ENCODE measurements around the gene TIMP1.
A peak's percentile ranks its signal among the peaks of the same experiment; 100 is the strongest.

Gene TIMP1

GRCh38 chrX:47586043-47586787, 4.0 kb downstream of the TIMP1 start (continued):
- TF ChIP-seq ZNF510 (tag by site-specific recombination; IDR thresholded peaks at IDR 0.05; ENCODE audit: insufficient replicate concordance): no peak
- no peak for TF ChIP-seq MEIS1 (CRISPR knock-in tag; IDR thresholded peaks at IDR 0.05; ENCODE audit: borderline replicate concordance)
- TF ChIP-seq ZNF16 (tag by site-specific recombination; IDR thresholded peaks at IDR 0.05; ENCODE audit: low read depth): no peak
- no peak for TF ChIP-seq ZNF292 (tag by site-specific recombination; IDR thresholded peaks at IDR 0.05; ENCODE audit: borderline replicate concordance, low read depth)
- no peak for TF ChIP-seq ZSCAN23 (tag by site-specific recombination; IDR thresholded peaks at IDR 0.05)

- CTCF ChIA-PET: no interaction called here
- Histone ChIP-seq H3K4me3 (ENCODE audit: low read depth, low read length) (no peak overlapping the region), H3K27ac (ENCODE audit: extremely low read depth, low read depth, low read length) (no peak overlapping the region), H3K4me1 (ENCODE audit: control insufficient read depth, insufficient read depth, low read length) (no peaks in the 10 kb centered on the region; the same call in 1 of the 2 replicates), H3K36me3 (ENCODE audit: control insufficient read depth in 2 of 2, insufficient read depth in 1 of 2, low read length in 2 of 2) (peaks cover 0 to 33% of the 10 kb centered on the region in 2 experiments; a peak in 1 of 3 replicates), H3K9me3 (ENCODE audit: control insufficient read depth, insufficient read depth, low read depth, low read length) (no peaks in the 10 kb centered on the region)
- no peak for TF ChIP-seq OSR2 (tag by site-specific recombination; IDR thresholded peaks at IDR 0.05)
- no peak for TF ChIP-seq ZNF157 (tag by site-specific recombination; IDR thresholded peaks at IDR 0.05)
- no peak for TF ChIP-seq ZNF664 (tag by site-specific recombination; IDR thresholded peaks at IDR 0.05)
- POLR2A ChIA-PET: no interaction called here
Measured at GRCh38 chrX:47587091-47587891, 5.1 kb downstream of the TIMP1 start.

GRCh38 chrX:47587906-47588735, 5.9 kb downstream of the TIMP1 start:
- Histone ChIP-seq H3K36me3 (ENCODE audit: control insufficient read depth in 2 of 2, insufficient read depth in 1 of 2, low read length in 2 of 2) (peaks cover 0 to 33% of the 10 kb centered on the region in 2 experiments; a peak in 1 of 3 replicates), H3K9me3 (ENCODE audit: control insufficient read depth, insufficient read depth, low read depth, low read length) (no peaks in the 10 kb centered on the region), H3K4me1 (ENCODE audit: control insufficient read depth, insufficient read depth, low read length) (no peaks in the 10 kb centered on the region; the same call in 1 of the 2 replicates), H3K27ac (ENCODE audit: extremely low read depth, low read depth, low read length) (no peak overlapping the region), H3K4me3 (ENCODE audit: low read depth, low read length) (no peak overlapping the region)
- POLR2A ChIA-PET: interaction anchor here (0.5 kb wide), 1 partner anchor 400 kb away, joined by 3 read pairs; no protein-coding TSS in a partner anchor
- TF ChIP-seq ZNF394 (tag by site-specific recombination; IDR thresholded peaks at IDR 0.05; ENCODE audit: borderline replicate concordance): peak; percentile 28; the same call in 1 of the 2 replicates
- TF ChIP-seq ZNF18 (tag by site-specific recombination; IDR thresholded peaks at IDR 0.05): no peak
- TF ChIP-seq ZNF214 (tag by site-specific recombination; IDR thresholded peaks at IDR 0.05; ENCODE audit: borderline replicate concordance): no peak
- CTCF ChIA-PET: interaction anchor here (0.6 kb wide), 1 partner anchor 1070 kb away, joined by 3 read pairs; no protein-coding TSS in a partner anchor

GRCh38 chrX:47590984-47591383, 8.7 kb downstream of the TIMP1 start:
- no peaks in the 10 kb centered on the region for H3K9me3 ChIP-seq (ENCODE audit: control insufficient read depth, insufficient read depth, low read depth, low read length)
- peaks cover 0 to 7% of the 10 kb centered on the region in 2 experiments; a peak in 1 of 3 replicates for H3K36me3 ChIP-seq (ENCODE audit: control insufficient read depth in 2 of 2, insufficient read depth in 1 of 2, low read length in 2 of 2)
- ChIA-PET POLR2A (interaction anchor here (1.5 kb wide), 1 partner anchor 9 kb away, joined by 3 read pairs; the partner anchor contains the start of gene TIMP1), CTCF (interaction anchor here (0.6 kb wide), 1 partner anchor 10 kb away, joined by 4 read pairs; no protein-coding TSS in a partner anchor)
- no peaks in the 10 kb centered on the region for H3K4me1 ChIP-seq (ENCODE audit: control insufficient read depth, insufficient read depth, low read length)
- no peak overlapping the region for H3K27ac ChIP-seq (ENCODE audit: extremely low read depth, low read depth, low read length)
- H3K4me3 ChIP-seq (ENCODE audit: low read depth, low read length): no peak overlapping the region
- no peak for TF ChIP-seq ZNF510 (tag by site-specific recombination; IDR thresholded peaks at IDR 0.05; ENCODE audit: insufficient replicate concordance)
- TF ChIP-seq ZNF560 (tag by site-specific recombination; IDR thresholded peaks at IDR 0.05; ENCODE audit: borderline replicate concordance): no peak
- TF ChIP-seq ZNF169 (tag by site-specific recombination; IDR thresholded peaks at IDR 0.05): no peak
- no peak for TF ChIP-seq ZNF211 (tag by site-specific recombination; IDR thresholded peaks at IDR 0.05; ENCODE audit: low read depth)
- TF ChIP-seq ZNF530 (tag by site-specific recombination; IDR thresholded peaks at IDR 0.05; ENCODE audit: low read depth): no peak
- TF ChIP-seq ZNF280D (tag by site-specific recombination; IDR thresholded peaks at IDR 0.05): no peak
- TF ChIP-seq ZNF10 (tag by site-specific recombination; IDR thresholded peaks at IDR 0.05): no peak
- TF ChIP-seq HOXD13 (CRISPR knock-in tag; IDR thresholded peaks at IDR 0.05; ENCODE audit: borderline replicate concordance): no peak
- no peak for TF ChIP-seq ZNF639 (tag by site-specific recombination; IDR thresholded peaks at IDR 0.05)
